HL-60 (cell line): ENCODE data around the gene PRSS8.

Source experiments
- DNase-seq, 2 experiments: peaks; one replicate each; pipeline ENCODE4 v3.0.0-alpha.2; 2010 to 2020; ENCODE audit warnings: low read depth in 1 of 2, low spot score in 1 of 2
- H3K27ac ChIP-seq: fragments of 250-450 bp; sonication (Bioruptor Pico); replicated peaks from 2 replicates; pipeline ENCODE4 v1.5.1; 2020; ENCODE audit warnings: mild to moderate bottlenecking, moderate library complexity
- H3K27me3 ChIP-seq: fragments of 250-450 bp; sonication (Bioruptor Pico); 2 replicates; pipeline ENCODE4 v1.5.1; 2021; ENCODE audit warnings: mild to moderate bottlenecking, moderate library complexity; ENCODE audit not compliant: insufficient read depth, poor library complexity, severe bottlenecking
- H3K4me3 ChIP-seq: replicated peaks from 2 replicates; pipeline ENCODE4 v1.5.1; 2011; ENCODE audit warnings: mild to moderate bottlenecking, control low read depth, low read length; ENCODE audit not compliant: insufficient read depth
- GABPA ChIP-seq: IDR thresholded peaks from 2 replicates; pipeline ENCODE4 v1.6.1; 2012; ENCODE audit warnings: low read depth
- POLR2AphosphoS5 ChIP-seq: IDR thresholded peaks from 2 replicates; pipeline ENCODE4 v1.6.1; 2012; ENCODE audit warnings: low read depth
- REST ChIP-seq: IDR thresholded peaks from 2 replicates; pipeline ENCODE4 v1.6.1; 2012; ENCODE audit warnings: low read depth; ENCODE audit not compliant: insufficient replicate concordance
- SPI1 ChIP-seq: IDR thresholded peaks from 2 replicates; pipeline ENCODE4 v1.6.1; 2012; ENCODE audit warnings: low read depth, mild to moderate bottlenecking, borderline replicate concordance
- TF ChIP-seq, protein P1 (sequence below): IDR thresholded peaks from one replicate; pipeline ENCODE4 v1.5.1; 2011; ENCODE audit warnings: low read length, control low read depth, inconsistent platforms; ENCODE audit not compliant: insufficient read depth

Gene PRSS8

DNA sequence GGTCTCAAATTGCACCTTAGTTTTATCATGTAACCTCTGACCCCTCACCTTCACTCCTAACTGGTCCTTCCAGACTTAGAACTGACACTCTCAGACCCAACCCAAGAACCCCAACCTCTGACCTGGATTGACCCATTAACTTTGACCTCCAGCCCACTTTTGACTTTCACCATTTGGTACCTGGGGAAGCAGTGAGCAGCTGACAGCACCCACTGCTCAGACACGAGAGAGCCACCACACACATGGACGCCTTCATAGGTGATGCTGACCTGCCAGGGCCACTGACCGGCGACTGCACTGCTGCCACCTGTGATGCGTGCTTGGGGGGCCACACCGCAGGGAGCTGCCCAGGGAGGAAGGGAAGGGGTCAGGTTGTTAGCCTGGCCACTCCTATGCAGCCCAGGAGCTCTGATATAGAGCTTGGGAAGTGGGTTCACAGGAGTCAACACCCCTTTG, 2.5 kb downstream of the PRSS8 start:
- TF ChIP-seq POLR2AphosphoS5 = no peak
- no peak for TF ChIP-seq SPI1
- H3K27ac ChIP-seq = no peak overlapping the region
- no peak overlapping the region for H3K4me3 ChIP-seq
- no peaks in the 10 kb centered on the region for H3K27me3 ChIP-seq
- no peak for DNase-seq

DNA sequence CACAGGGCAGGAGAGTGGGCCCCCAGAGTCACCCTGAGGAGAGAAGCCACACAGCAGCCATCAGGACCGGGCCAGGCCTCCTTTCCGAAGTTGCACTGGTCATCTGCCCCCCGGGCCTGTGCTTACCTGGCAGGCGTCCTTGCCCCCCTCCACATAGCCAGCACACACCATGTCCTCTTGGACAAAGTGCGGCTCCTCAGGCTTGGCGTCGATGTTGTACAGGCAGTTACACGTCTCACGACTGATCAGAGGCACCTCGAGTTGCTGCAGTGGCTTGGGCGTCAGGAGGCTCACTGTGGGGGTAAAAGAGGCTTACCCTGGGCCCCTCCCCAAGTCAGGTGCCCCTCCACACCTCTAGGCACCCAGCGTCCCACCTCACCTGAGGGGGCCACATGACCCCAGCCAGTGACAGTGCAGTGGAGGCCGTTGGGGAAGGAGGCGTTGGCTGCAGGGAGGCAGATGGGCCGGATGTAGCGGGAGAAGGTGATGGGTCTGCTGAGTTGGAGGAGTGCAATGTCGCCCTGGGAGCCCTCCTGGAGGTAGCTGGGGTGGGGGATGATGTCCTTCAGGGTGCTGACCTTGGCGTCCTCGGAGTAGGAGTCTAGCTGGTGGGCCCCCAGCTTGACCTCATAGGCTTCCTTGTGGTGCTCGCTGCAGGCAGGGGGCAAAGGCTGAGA, 3.1 kb downstream of the PRSS8 start:
- no peaks in the 10 kb centered on the region for H3K27me3 ChIP-seq
- no peak overlapping the region for H3K27ac ChIP-seq
- no peak for DNase-seq
- H3K4me3 ChIP-seq = no peak overlapping the region
- TF ChIP-seq REST = no peak
- TF ChIP-seq POLR2AphosphoS5 = 0 out of 2 replicates have a peak, but pooled peaks have one; percentile 26

DNA sequence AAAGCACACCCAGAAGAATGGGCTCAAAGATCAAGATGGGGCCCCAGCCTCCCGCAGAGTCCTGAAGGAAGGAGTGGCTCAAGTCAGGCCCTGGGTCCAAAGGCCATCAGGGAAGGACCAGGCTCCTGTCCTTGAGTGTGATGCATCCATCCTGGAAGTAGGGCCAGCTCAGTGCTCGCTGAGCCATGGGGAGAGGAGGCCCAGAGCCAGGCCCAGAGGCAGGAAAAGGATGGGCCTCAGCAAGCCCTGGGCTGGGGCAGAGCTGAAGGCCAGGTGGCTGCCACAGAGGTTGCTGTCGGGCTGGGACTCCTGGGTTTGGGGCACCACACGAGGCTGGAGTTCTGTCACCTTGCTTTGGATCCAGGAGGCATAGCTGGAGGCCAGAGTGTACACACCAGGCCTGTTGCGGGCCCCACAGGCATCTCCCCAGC, 3.7 kb downstream of the PRSS8 start:
- Histone ChIP-seq H3K27me3 (no peaks in the 10 kb centered on the region), H3K27ac (no peak overlapping the region), H3K4me3 (no peak overlapping the region)
- no peak for DNase-seq
- TF ChIP-seq POLR2AphosphoS5 = no peak
- TF ChIP-seq REST = no peak
- TF ChIP-seq GABPA = no peak
- no peak for TF ChIP-seq SPI1
- TF ChIP-seq, protein P1, sequence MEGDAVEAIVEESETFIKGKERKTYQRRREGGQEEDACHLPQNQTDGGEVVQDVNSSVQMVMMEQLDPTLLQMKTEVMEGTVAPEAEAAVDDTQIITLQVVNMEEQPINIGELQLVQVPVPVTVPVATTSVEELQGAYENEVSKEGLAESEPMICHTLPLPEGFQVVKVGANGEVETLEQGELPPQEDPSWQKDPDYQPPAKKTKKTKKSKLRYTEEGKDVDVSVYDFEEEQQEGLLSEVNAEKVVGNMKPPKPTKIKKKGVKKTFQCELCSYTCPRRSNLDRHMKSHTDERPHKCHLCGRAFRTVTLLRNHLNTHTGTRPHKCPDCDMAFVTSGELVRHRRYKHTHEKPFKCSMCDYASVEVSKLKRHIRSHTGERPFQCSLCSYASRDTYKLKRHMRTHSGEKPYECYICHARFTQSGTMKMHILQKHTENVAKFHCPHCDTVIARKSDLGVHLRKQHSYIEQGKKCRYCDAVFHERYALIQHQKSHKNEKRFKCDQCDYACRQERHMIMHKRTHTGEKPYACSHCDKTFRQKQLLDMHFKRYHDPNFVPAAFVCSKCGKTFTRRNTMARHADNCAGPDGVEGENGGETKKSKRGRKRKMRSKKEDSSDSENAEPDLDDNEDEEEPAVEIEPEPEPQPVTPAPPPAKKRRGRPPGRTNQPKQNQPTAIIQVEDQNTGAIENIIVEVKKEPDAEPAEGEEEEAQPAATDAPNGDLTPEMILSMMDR = no peak

DNA sequence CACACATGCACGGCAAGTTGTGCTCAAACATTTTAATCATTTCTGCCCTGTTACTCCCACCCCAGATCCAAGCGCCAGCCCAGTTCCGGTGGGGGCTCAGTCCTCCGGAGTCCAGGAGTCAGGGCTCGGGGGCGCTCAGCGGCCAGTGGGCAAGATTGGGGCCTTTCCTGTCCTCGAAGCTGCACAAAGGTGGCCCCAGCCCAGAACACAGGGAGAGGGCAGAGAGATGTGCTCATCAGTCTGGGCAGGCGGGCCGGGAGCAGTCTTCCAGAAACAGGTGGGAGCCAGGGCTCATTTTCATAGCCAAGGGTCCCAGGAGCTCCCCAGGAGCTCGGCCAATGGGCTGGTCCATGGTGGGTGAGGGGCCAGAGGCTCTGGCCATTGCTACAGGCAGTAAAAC, 4.1 kb downstream of the PRSS8 start:
- H3K27me3 ChIP-seq = no peaks in the 10 kb centered on the region
- no peak for DNase-seq
- H3K4me3 ChIP-seq = no peak overlapping the region
- H3K27ac ChIP-seq = 0 out of 2 replicates have a peak overlapping the region, but pooled peaks have one; percentile 13
- TF ChIP-seq, protein P1 = no peak

DNA sequence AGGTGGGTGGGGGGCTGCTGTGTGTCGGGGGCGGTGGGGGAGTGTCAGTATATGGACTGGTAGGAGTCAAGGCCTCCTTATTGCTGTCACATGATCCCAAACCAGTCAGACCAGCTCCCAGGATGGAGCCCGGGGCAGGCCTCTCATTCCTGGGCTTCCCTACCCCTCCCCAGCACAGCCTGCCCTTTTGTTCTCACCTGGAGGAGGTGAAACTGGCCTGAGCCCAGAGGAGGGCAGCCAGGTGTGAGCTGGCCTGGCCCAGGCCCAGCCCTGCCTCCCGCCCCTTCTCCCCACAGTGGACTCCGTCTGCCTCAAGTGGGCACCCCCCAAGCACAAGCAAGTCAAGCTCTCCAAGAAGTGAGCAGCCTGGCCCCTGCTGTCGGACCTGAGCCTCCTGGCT, 4.6 kb downstream of the PRSS8 start:
- TF ChIP-seq SPI1 (no peak), GABPA (no peak), REST (no peak), POLR2AphosphoS5 (no peak)
- TF ChIP-seq, protein P1 = no peak
- Histone ChIP-seq H3K27me3 (no peaks in the 10 kb centered on the region), H3K4me3 (no peak overlapping the region), H3K27ac (0 out of 2 replicates have a peak overlapping the region, but pooled peaks have one; percentile 13)
- no peak for DNase-seq
